Measurements from ENCODE around the gene CSRNP3. TPM values are rescaled to one million over a fixed set of nuclear protein-coding genes. Genes with fewer than 3 reads are reported as not detected.

The CSRNP3 gene
- total and polyA plus RNA-seq, 12 donors: 0.77 to 9.4 (median 4.7) TPM

- DNase-seq (no peak), ATAC-seq (no peak)
- intact Hi-C loops (cut with DNase I): loop anchor here in 7 of 10 donors (2.0 to 5.0 kb wide), 5 partner anchors 248 to 303 kb away; no protein-coding TSS in a partner anchor
- Histone ChIP-seq H3K27ac (peak overlapping the region in 1 of 10 donors; percentile 12), H3K27me3 (no peaks in the 10 kb centered on the region), H3K4me1 (peaks cover 0 to 5% (median 0%) of the 10 kb centered on the region in 9 donors), H3K9me3 (no peaks in the 10 kb centered on the region), H3K4me3 (no peak overlapping the region), H3K36me3 (no peaks in the 10 kb centered on the region)
- 64 to 79% methylated on average over 2 of the region's 2 CpGs for WGBS, 2 donors
- no peak for TF ChIP-seq CTCF (IDR thresholded peaks at IDR 0.05)
Observed at GRCh38 chr2:165699946-165700345, 230.4 kb downstream of the CSRNP3 start.

- Histone ChIP-seq H3K27ac (peak overlapping the region in 1 of 10 donors; percentile 12), H3K27me3 (no peaks in the 10 kb centered on the region), H3K4me1 (peaks cover 0 to 5% (median 0%) of the 10 kb centered on the region in 9 donors), H3K4me3 (no peak overlapping the region), H3K36me3 (no peaks in the 10 kb centered on the region), H3K9me3 (no peaks in the 10 kb centered on the region)
- intact Hi-C loops (cut with DNase I): loop anchor here in 2 of 10 donors (5.0 kb wide), 2 partner anchors 298 to 303 kb away; no protein-coding TSS in a partner anchor
- ATAC-seq (no peak), DNase-seq (no peak)
- WGBS, 2 donors: 75 to 77% methylated on average over 5 of the region's 5 CpGs
- no peak for TF ChIP-seq CTCF (IDR thresholded peaks at IDR 0.05)
Observed at GRCh38 chr2:165700531-165700930, 231.0 kb downstream of the CSRNP3 start.

- H3K27ac ChIP-seq: no peak overlapping the region
- no peaks in the 10 kb centered on the region for H3K36me3 ChIP-seq
- H3K4me1 ChIP-seq: peaks cover 0 to 5% (median 0%) of the 10 kb centered on the region in 9 donors
- ATAC-seq (no peak), DNase-seq (no peak)
- no peak overlapping the region for H3K4me3 ChIP-seq
- H3K9me3 ChIP-seq: no peaks in the 10 kb centered on the region
- TF ChIP-seq CTCF (IDR thresholded peaks at IDR 0.05): no peak
- H3K27me3 ChIP-seq: no peaks in the 10 kb centered on the region
- WGBS, 2 donors: 83% methylated on average over 6 of the region's 6 CpGs
- intact Hi-C loops (cut with DNase I): loop anchor here in 2 of 10 donors (5.0 kb wide), 2 partner anchors 299 to 304 kb away; no protein-coding TSS in a partner anchor
Observed at GRCh38 chr2:165701147-165701546, 231.6 kb downstream of the CSRNP3 start.

- intact Hi-C loops (cut with DNase I): no loop called here
- no peak for ATAC-seq
- no peaks in the 10 kb centered on the region for H3K27me3 ChIP-seq
- no peak for DNase-seq
- no peaks in the 10 kb centered on the region for H3K4me1 ChIP-seq
- H3K36me3 ChIP-seq: no peaks in the 10 kb centered on the region
- no peak overlapping the region for H3K27ac ChIP-seq
- no peak for TF ChIP-seq CTCF (IDR thresholded peaks at IDR 0.05)
- no peak overlapping the region for H3K4me3 ChIP-seq
- WGBS, 2 donors: 75 to 77% methylated on average over 3 of the region's 3 CpGs
- H3K9me3 ChIP-seq: peaks cover 0 to 7% (median 0%) of the 10 kb centered on the region in 11 donors
Observed at GRCh38 chr2:165706960-165707487, 237.5 kb downstream of the CSRNP3 start.
